Hepatocyte (in vitro differentiated cells): ENCODE measurements around the gene SYNE2.

Source experiments
- CTCF ChIP-seq: fragments of 200-600 bp; sonication (generic); IDR thresholded peaks from 2 replicates; pipeline ENCODE4 v1.5.1; 2016; ENCODE audit warnings: antibody characterized with exemption, mild to moderate bottlenecking; ENCODE audit not compliant: poor library complexity
- EZH2 ChIP-seq: fragments of 200-600 bp; sonication (generic); IDR thresholded peaks from 2 replicates; pipeline ENCODE4 v1.6.1; 2016; ENCODE audit warnings: antibody characterized with exemption, mild to moderate bottlenecking, borderline replicate concordance

- TF ChIP-seq CTCF, result no peak
- TF ChIP-seq EZH2, result no peak
Measured at GRCh38 chr14:64209444-64210131, 356.8 kb downstream of the SYNE2 start.
